H9 (cell line): ENCODE data around the gene HMCES. TPM values are rescaled to one million over a fixed set of nuclear protein-coding genes. Genes with fewer than 3 reads are reported as not detected.

ENCODE experiments used
- DNase-seq: peaks from one replicate; pipeline ENCODE4 v3.0.0-alpha.2; 2017
- H2AFZ ChIP-seq: one replicate; pipeline ENCODE4 v1.6.1; 2013; ENCODE audit warnings: mild to moderate bottlenecking, low read length, control low read depth, moderate library complexity
- H2AK5ac ChIP-seq: 2 replicates; pipeline ENCODE4 v1.6.1; 2013; ENCODE audit warnings: low read length, control low read depth, mixed read lengths; ENCODE audit not compliant: insufficient read length
- H2BK120ac ChIP-seq: one replicate; pipeline ENCODE4 v1.6.1; 2013; ENCODE audit warnings: low read depth, mild to moderate bottlenecking, low read length, control low read depth, inconsistent platforms; ENCODE audit not compliant: poor library complexity, severe bottlenecking
- H2BK12ac ChIP-seq: 2 replicates; pipeline ENCODE4 v1.6.1; 2013; ENCODE audit warnings: low read length, control low read depth, mixed read lengths, low read depth; ENCODE audit not compliant: insufficient read length
- H2BK15ac ChIP-seq: 2 replicates; pipeline ENCODE4 v1.6.1; 2013; ENCODE audit warnings: low read depth, low read length, control low read depth
- H2BK20ac ChIP-seq: one replicate; pipeline ENCODE4 v1.6.1; 2013; ENCODE audit warnings: low read depth, mild to moderate bottlenecking, low read length, control low read depth, inconsistent platforms; ENCODE audit not compliant: poor library complexity, severe bottlenecking
- H2BK5ac ChIP-seq: 2 replicates; pipeline ENCODE4 v1.6.1; 2013; ENCODE audit warnings: low read length, control low read depth, mixed read lengths; ENCODE audit not compliant: insufficient read length
- H3K14ac ChIP-seq: 2 replicates; pipeline ENCODE4 v1.6.1; 2013; ENCODE audit warnings: low read length, control low read depth; ENCODE audit not compliant: insufficient read depth
- H3K18ac ChIP-seq: 2 replicates; pipeline ENCODE4 v1.6.1; 2013; ENCODE audit warnings: low read depth, mild to moderate bottlenecking, mixed read lengths, low read length, control low read depth; ENCODE audit not compliant: insufficient read length
- H3K23ac ChIP-seq: 2 replicates; pipeline ENCODE4 v1.6.1; 2013; ENCODE audit warnings: low read length, control low read depth, mixed read lengths, low read depth; ENCODE audit not compliant: insufficient read length
- H3K23me2 ChIP-seq: 2 replicates; pipeline ENCODE4 v1.6.1; 2013; ENCODE audit warnings: low read depth, mild to moderate bottlenecking, mixed read lengths, low read length, control low read depth; ENCODE audit not compliant: insufficient read length, poor library complexity, severe bottlenecking
- H3K27ac ChIP-seq: 2 replicates; pipeline ENCODE4 v1.5.1; 2013; ENCODE audit warnings: low read length, control low read depth, mixed read lengths, low read depth; ENCODE audit not compliant: insufficient read length
- H3K27me3 ChIP-seq: 2 replicates; pipeline ENCODE4 v1.6.1; 2013; ENCODE audit warnings: low read length, control low read depth, inconsistent platforms; ENCODE audit not compliant: insufficient read depth
- H3K4ac ChIP-seq: 2 replicates; pipeline ENCODE4 v1.6.1; 2013; ENCODE audit warnings: low read depth, mild to moderate bottlenecking, control low read depth, inconsistent platforms, low read length, moderate library complexity
- H3K4me1 ChIP-seq: 2 replicates; pipeline ENCODE4 v1.6.1; 2013; ENCODE audit warnings: low read length, control low read depth, inconsistent platforms; ENCODE audit not compliant: insufficient read depth
- H3K4me2 ChIP-seq: 2 replicates; pipeline ENCODE4 v1.6.1; 2013; ENCODE audit warnings: low read length, control low read depth, mixed read lengths; ENCODE audit not compliant: insufficient read length, insufficient read depth
- H3K56ac ChIP-seq: 2 replicates; pipeline ENCODE4 v1.6.1; 2013; ENCODE audit warnings: low read depth, mild to moderate bottlenecking, mixed read lengths, low read length, control low read depth; ENCODE audit not compliant: insufficient read length
- H3K79me1 ChIP-seq: 2 replicates; pipeline ENCODE4 v1.6.1; 2013; ENCODE audit warnings: low read depth, mild to moderate bottlenecking, moderate library complexity, low read length, control low read depth, inconsistent platforms; ENCODE audit not compliant: insufficient read depth, poor library complexity, severe bottlenecking
- H3K79me2 ChIP-seq: 2 replicates; pipeline ENCODE4 v1.6.1; 2013; ENCODE audit warnings: low read length, control low read depth, inconsistent platforms; ENCODE audit not compliant: insufficient read depth
- H3K9ac ChIP-seq: 2 replicates; pipeline ENCODE4 v1.6.1; 2013; ENCODE audit warnings: low read length, control low read depth, mixed read lengths; ENCODE audit not compliant: insufficient read length; ENCODE audit errors: extremely low read depth
- H3K9me3 ChIP-seq: one replicate; pipeline ENCODE4 v1.6.1; 2013; ENCODE audit warnings: low read depth, low read length, inconsistent platforms; ENCODE audit not compliant: control insufficient read depth
- H3T11ph ChIP-seq: one replicate; pipeline ENCODE4 v1.6.1; 2013; ENCODE audit warnings: mild to moderate bottlenecking, low read length, control low read depth, inconsistent platforms
- H4K20me1 ChIP-seq: one replicate; pipeline ENCODE4 v1.6.1; 2013; ENCODE audit not compliant: control insufficient read depth, insufficient read length, insufficient read depth
- H4K5ac ChIP-seq: 2 replicates; pipeline ENCODE4 v1.6.1; 2013; ENCODE audit warnings: low read depth, mild to moderate bottlenecking, mixed read lengths, low read length, control low read depth; ENCODE audit not compliant: insufficient read length
- H4K8ac ChIP-seq: replicated peaks from 2 replicates; pipeline ENCODE4 v1.6.1; 2013; ENCODE audit warnings: low read length, control low read depth, mixed read lengths, low read depth; ENCODE audit not compliant: insufficient read length
- H4K91ac ChIP-seq: 2 replicates; pipeline ENCODE4 v1.6.1; 2013; ENCODE audit warnings: low read depth, mild to moderate bottlenecking, moderate library complexity, mixed read lengths, low read length, control low read depth; ENCODE audit not compliant: insufficient read length
- H3K27ac Mint-ChIP-seq, 3 experiments: 2 replicates in 2 of 3; 3 replicates in 1 of 3; pipeline ENCODE4 v1.8.0; 2020 to 2021; ENCODE audit warnings: mixed read lengths in 3 of 3, mild to moderate bottlenecking in 1 of 3, moderate library complexity in 1 of 3
- H3K27me3 Mint-ChIP-seq: 2 replicates; pipeline ENCODE4 v1.8.0; 2021; ENCODE audit warnings: low read depth, mild to moderate bottlenecking, moderate library complexity, mixed read lengths
- H3K36me3 Mint-ChIP-seq, 3 experiments: 2 replicates in 2 of 3; 3 replicates in 1 of 3; pipeline ENCODE4 v1.8.0; 2020 to 2021; ENCODE audit warnings: low read depth in 3 of 3, mixed read lengths in 3 of 3; ENCODE audit not compliant: insufficient read depth in 1 of 3
- H3K4me1 Mint-ChIP-seq, 2 experiments: 2 replicates each; pipeline ENCODE4 v1.8.0; 2020; ENCODE audit warnings: mixed read lengths in 2 of 2
- H3K4me3 Mint-ChIP-seq, 2 experiments: 2 replicates in 1 of 2; 3 replicates in 1 of 2; pipeline ENCODE4 v1.8.0; 2020 to 2021; ENCODE audit warnings: mild to moderate bottlenecking in 2 of 2, mixed read lengths in 2 of 2, moderate library complexity in 1 of 2
- H3K9me3 Mint-ChIP-seq, 2 experiments: 2 replicates in 1 of 2; 3 replicates in 1 of 2; pipeline ENCODE4 v1.8.0; 2020; ENCODE audit warnings: mild to moderate bottlenecking in 2 of 2, mixed read lengths in 2 of 2, moderate library complexity in 1 of 2
- CTCF ChIP-seq: fragments of 200-600 bp; sonication (generic); conservative IDR thresholded peaks from 3 replicates; pipeline ENCODE4 v1.8.0; 2021; ENCODE audit warnings: antibody characterized with exemption, mild to moderate bottlenecking
- WGBS: extraction: QIAGEN DNeasy Blood & Tissue Kit; methylation state at CpG from one replicate; pipeline ENCODE4 v1.1.7; 2013; ENCODE audit warnings: missing lambda C conversion rate, low lambda C conversion rate, mixed read lengths; ENCODE audit not compliant: insufficient read length; ENCODE audit errors: extremely low coverage; 5-methylcytosine and 5-hydroxymethylcytosine counted together
- total RNA-seq: library from RNA; stranded (reverse); gene quantifications from 2 replicates; pipeline ENCODE4 v1.2.1, GENCODE V29; 2021

The HMCES gene
- total RNA-seq, 1 experiment from 2014 or later = 52.4 TPM

GRCh38 chr3:129254536-129255230, 24.0 kb upstream of the HMCES start:
- Histone ChIP-seq H3K79me1 (peaks cover 6% of the 10 kb centered on the region), H4K91ac (no peak overlapping the region), H2BK120ac (no peak overlapping the region), H3K4ac (no peak overlapping the region), H2AK5ac (no peak overlapping the region), H3K79me2 (peaks cover 1% of the 10 kb centered on the region; the same call in 1 of the 2 replicates), H3K9ac (no peak overlapping the region), H3K4me2 (no peak overlapping the region), H2AFZ (no peak overlapping the region), H4K20me1 (no peaks in the 10 kb centered on the region), H4K5ac (no peak overlapping the region), H2BK12ac (no peak overlapping the region), H3K27ac (no peak overlapping the region), H3K18ac (no peak overlapping the region), H2BK5ac (no peak overlapping the region), H2BK20ac (no peak overlapping the region), H2BK15ac (no peak overlapping the region), H3K4me1 (no peaks in the 10 kb centered on the region; the same call in 1 of the 2 replicates), H3K9me3 (no peaks in the 10 kb centered on the region), H3K23ac (no peak overlapping the region), H3K27me3 (no peaks in the 10 kb centered on the region), H3K23me2 (peaks cover under 1% of the 10 kb centered on the region), H3K56ac (no peak overlapping the region), H3K14ac (no peak overlapping the region), H3T11ph (no peak overlapping the region), H4K8ac (no peak overlapping the region)
- DNase-seq = no peak
- Mint-ChIP-seq H3K36me3 (peaks cover 50 to 87% (median 74%) of the 10 kb centered on the region in 3 experiments), H3K9me3 (no peaks in the 10 kb centered on the region), H3K4me3 (no peak overlapping the region), H3K27me3 (no peaks in the 10 kb centered on the region), H3K27ac (peak overlapping the region in 1 of 3 experiments; percentile 53; a peak in 1 of 7 replicates), H3K4me1 (peaks cover 8% of the 10 kb centered on the region in 2 experiments)
- TF ChIP-seq CTCF = no peak
- WGBS = no CpG with 5 or more reads among the region's 12 CpGs
